ENCODE data around the gene MEIOSIN. TPM values are rescaled to one million over a fixed set of nuclear protein-coding genes. Genes with fewer than 3 reads are reported as not detected.

Gene MEIOSIN
- total and polyA plus RNA-seq, 12 donors, result not detected

DNA sequence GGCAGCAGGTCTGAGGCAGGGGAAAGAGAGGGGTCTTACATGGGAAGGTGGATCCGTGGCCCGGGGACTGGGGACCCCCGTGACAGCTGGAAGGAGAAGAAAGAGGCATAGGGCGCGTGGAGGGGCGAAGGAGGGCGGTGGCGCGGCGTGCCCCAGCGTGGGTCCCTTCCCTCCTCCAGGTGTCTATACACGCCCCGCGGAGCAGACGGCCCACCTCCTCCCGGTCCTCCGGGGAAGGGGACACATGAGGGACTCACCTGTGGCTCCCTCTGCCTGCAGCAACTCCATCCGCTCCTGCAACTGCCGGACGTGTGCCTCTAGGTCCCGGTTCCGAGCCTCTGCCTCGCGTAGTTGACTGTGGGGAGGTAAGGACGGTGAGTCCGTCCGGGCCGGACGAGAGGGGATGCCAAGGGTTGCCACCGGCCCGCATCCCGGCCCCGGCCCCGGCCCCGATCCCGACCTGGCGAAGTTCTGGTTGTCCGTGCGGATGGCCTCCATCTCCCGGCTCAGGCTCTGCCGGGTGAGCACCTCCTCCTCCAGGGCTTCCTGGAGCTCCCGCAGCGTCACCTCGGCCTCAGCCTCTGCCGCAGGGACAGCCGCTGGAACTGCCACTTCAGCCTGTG is 38.2 kb downstream of the MEIOSIN start:
- Histone ChIP-seq H3K4me3 (peak overlapping the region in 6 of 10 donors; percentile 75 to 94 (median 90)), H3K36me3 (peaks cover 0 to 52% (median 10%) of the 10 kb centered on the region in 9 donors), H3K27me3 (peaks cover 0 to 70% (median 0%) of the 10 kb centered on the region in 7 donors), H3K27ac (peak overlapping the region in 9 of 10 donors; percentile 80 to 100 (median 97)), H3K4me1 (peaks cover 8 to 41% (median 21%) of the 10 kb centered on the region in 9 donors), H3K9me3 (no peaks in the 10 kb centered on the region)
- intact Hi-C loops (cut with DNase I), result loop anchor here in 5 of 10 donors (2.0 kb wide), 3 partner anchors 21 to 79 kb away; partner anchors contain the start of genes DMWD (in 1 of the 5) and QPCTL (in 1 of the 5)
- DNase-seq (peak in 1 of 2 donors; percentile 31), ATAC-seq (no peak)
- 79 to 86% methylated on average over 42 to 46 of the region's 46 CpGs for WGBS, 2 donors
- TF ChIP-seq, protein P1, sequence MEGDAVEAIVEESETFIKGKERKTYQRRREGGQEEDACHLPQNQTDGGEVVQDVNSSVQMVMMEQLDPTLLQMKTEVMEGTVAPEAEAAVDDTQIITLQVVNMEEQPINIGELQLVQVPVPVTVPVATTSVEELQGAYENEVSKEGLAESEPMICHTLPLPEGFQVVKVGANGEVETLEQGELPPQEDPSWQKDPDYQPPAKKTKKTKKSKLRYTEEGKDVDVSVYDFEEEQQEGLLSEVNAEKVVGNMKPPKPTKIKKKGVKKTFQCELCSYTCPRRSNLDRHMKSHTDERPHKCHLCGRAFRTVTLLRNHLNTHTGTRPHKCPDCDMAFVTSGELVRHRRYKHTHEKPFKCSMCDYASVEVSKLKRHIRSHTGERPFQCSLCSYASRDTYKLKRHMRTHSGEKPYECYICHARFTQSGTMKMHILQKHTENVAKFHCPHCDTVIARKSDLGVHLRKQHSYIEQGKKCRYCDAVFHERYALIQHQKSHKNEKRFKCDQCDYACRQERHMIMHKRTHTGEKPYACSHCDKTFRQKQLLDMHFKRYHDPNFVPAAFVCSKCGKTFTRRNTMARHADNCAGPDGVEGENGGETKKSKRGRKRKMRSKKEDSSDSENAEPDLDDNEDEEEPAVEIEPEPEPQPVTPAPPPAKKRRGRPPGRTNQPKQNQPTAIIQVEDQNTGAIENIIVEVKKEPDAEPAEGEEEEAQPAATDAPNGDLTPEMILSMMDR (IDR thresholded peaks at IDR 0.05), result no peak

DNA sequence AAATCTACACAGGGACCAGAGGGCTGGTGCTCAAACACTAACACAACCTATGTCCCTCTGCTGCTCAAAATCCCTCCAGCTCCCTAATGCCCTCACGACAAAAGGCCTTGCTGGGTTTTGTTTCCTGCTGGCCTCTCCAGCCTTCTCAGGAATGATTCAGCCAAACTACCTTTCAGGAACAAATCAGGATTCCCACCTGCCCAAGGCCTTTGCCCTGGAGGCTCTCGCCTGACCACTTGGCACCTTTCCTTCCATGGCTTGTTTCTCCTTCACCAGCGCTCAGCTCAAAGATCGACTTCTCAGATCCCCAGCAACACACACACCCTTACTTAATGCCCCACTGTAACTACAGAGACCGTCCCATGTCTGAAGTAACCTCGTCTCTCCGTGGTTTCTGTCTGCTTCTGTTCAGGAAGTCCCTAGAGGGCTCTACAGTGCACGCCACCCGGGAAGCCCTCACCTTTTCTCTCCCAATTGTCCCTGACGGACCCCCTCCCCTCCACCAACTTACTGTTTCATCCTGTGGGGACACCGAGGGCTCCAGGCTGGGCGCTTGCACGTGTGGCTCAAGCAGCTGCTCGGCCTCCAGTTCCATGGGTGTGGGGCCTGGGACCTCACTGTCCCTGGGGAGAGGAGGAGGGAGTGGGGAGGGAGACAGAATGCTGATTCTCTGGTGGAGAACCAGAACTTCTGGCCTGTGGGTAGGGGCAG is 39.0 kb downstream of the MEIOSIN start:
- WGBS, 2 donors, result 75 to 76% methylated on average over 14 of the region's 14 CpGs
- Histone ChIP-seq H3K9me3 (no peaks in the 10 kb centered on the region), H3K27ac (peak overlapping the region in 1 of 10 donors; percentile 12), H3K4me3 (no peak overlapping the region), H3K36me3 (peaks cover 0 to 61% (median 18%) of the 10 kb centered on the region in 9 donors), H3K27me3 (peaks cover 0 to 70% (median 0%) of the 10 kb centered on the region in 7 donors), H3K4me1 (peaks cover 4 to 32% (median 13%) of the 10 kb centered on the region in 9 donors)
- TF ChIP-seq, protein P1 (IDR thresholded peaks at IDR 0.05), result no peak
- DNase-seq (no peak), ATAC-seq (no peak)
- intact Hi-C loops (cut with DNase I), result no loop called here

DNA sequence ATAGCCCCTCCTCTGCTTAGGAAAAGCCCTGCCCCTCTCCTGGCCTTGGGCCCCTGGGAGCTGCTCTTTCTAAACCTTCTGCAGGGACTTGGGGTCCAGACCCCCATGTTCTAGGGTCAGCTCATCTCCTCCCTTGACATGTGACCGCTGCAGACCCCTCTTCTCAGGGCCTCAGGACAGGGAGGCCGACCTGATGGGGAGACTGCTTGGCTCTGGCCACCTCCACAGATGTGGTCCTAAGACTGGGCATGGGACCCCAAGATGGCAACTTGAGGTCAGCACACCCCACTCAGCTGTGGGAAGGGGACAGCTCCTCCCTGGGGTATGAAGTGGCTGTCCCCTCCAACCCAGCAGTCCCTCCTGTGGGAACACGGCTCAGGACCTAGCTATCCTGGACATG is 39.7 kb downstream of the MEIOSIN start:
- ATAC-seq, result no peak
- DNase-seq, result no peak
- intact Hi-C loops (cut with DNase I), result no loop called here
- H3K4me1 ChIP-seq, result peaks cover 4 to 29% (median 8%) of the 10 kb centered on the region in 9 donors
- no peak overlapping the region for H3K4me3 ChIP-seq
- peaks cover 0 to 70% (median 0%) of the 10 kb centered on the region in 7 donors for H3K27me3 ChIP-seq
- H3K9me3 ChIP-seq, result no peaks in the 10 kb centered on the region
- peaks cover 0 to 67% (median 24%) of the 10 kb centered on the region in 9 donors for H3K36me3 ChIP-seq
- H3K27ac ChIP-seq, result peak overlapping the region in 3 of 10 donors; percentile 7 to 39 (median 12)
- TF ChIP-seq, protein P1 (IDR thresholded peaks at IDR 0.05), result no peak
- WGBS, 2 donors, result 86 to 90% methylated on average over 3 of the region's 3 CpGs

DNA sequence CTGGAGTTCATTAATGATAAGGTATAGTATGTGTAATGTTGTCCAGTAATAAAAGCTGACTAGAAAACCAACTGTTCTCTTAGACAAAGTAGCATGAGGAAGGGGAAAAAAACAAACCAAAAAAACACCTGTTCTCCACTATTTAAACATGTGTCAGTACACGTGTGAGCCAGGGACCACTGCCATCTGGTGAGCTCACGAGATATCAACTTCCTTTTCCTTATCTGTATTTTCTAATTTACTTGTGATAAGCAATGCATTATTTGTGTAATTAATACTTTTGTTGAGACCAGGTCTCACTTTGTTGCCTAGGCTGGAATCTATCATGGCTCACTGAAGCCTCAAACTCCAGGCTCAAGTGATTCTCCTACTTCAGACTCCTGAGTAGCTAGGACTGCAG is 40.1 kb downstream of the MEIOSIN start:
- peaks cover 0 to 70% (median 0%) of the 10 kb centered on the region in 7 donors for H3K27me3 ChIP-seq
- no peak for ATAC-seq
- no peak for DNase-seq
- TF ChIP-seq, protein P1 (IDR thresholded peaks at IDR 0.05), result no peak
- peak overlapping the region in 2 of 10 donors; percentile 7 to 39 for H3K27ac ChIP-seq
- H3K36me3 ChIP-seq, result peaks cover 0 to 72% (median 29%) of the 10 kb centered on the region in 9 donors
- no peak overlapping the region for H3K4me3 ChIP-seq
- H3K4me1 ChIP-seq, result peaks cover 4 to 29% (median 7%) of the 10 kb centered on the region in 9 donors
- WGBS, 2 donors, result 7 to 16% methylated on average over 2 of the region's 2 CpGs
- H3K9me3 ChIP-seq, result no peaks in the 10 kb centered on the region
- intact Hi-C loops (cut with DNase I), result no loop called here

Measured in heart right ventricle (tissue), 16 donors.